Measurements from ENCODE around the gene CHI3L1.
A peak's percentile ranks its signal among the peaks of the same experiment; 100 is the strongest.

CHI3L1 gene

GRCh38 chr1:203172184-203173010, 14.1 kb downstream of the CHI3L1 start:
- Histone ChIP-seq H3K9me3 (ENCODE audit: control insufficient read depth, low read length) (no peaks in the 10 kb centered on the region), H3K79me2 (no peaks in the 10 kb centered on the region), H2AFZ (no peak overlapping the region), H3K4me1 (no peaks in the 10 kb centered on the region), H3K4me3 (ENCODE audit: low read depth, low read length) (no peak overlapping the region), H3K36me3 (ENCODE audit: control insufficient read depth, insufficient read depth, low read length) (no peaks in the 10 kb centered on the region), H3K27ac (no peak overlapping the region), H3K4me2 (ENCODE audit: low read length) (no peak overlapping the region), H3K9ac (no peak overlapping the region), H3K27me3 (ENCODE audit: control insufficient read depth, insufficient read depth, low read length) (no peaks in the 10 kb centered on the region)
- peak; percentile 70 for TF ChIP-seq CTCF (IDR thresholded peaks at IDR 0.05)

- TF ChIP-seq CTCF (IDR thresholded peaks at IDR 0.05): no peak
- H3K9ac ChIP-seq: no peak overlapping the region
- H3K4me1 ChIP-seq: no peaks in the 10 kb centered on the region
- no peaks in the 10 kb centered on the region for H3K27me3 ChIP-seq (ENCODE audit: control insufficient read depth, insufficient read depth, low read length)
- no peaks in the 10 kb centered on the region for H3K79me2 ChIP-seq
- H3K27ac ChIP-seq: no peak overlapping the region
- no peaks in the 10 kb centered on the region for H3K36me3 ChIP-seq (ENCODE audit: control insufficient read depth, insufficient read depth, low read length)
- no peaks in the 10 kb centered on the region for H3K9me3 ChIP-seq (ENCODE audit: control insufficient read depth, low read length)
- no peak overlapping the region for H3K4me3 ChIP-seq (ENCODE audit: low read depth, low read length)
- no peak overlapping the region for H2AFZ ChIP-seq
- H3K4me2 ChIP-seq (ENCODE audit: low read length): no peak overlapping the region
These were observed 14.9 kb downstream of the CHI3L1 start for GRCh38 chr1:203171341-203172183.

DNA sequence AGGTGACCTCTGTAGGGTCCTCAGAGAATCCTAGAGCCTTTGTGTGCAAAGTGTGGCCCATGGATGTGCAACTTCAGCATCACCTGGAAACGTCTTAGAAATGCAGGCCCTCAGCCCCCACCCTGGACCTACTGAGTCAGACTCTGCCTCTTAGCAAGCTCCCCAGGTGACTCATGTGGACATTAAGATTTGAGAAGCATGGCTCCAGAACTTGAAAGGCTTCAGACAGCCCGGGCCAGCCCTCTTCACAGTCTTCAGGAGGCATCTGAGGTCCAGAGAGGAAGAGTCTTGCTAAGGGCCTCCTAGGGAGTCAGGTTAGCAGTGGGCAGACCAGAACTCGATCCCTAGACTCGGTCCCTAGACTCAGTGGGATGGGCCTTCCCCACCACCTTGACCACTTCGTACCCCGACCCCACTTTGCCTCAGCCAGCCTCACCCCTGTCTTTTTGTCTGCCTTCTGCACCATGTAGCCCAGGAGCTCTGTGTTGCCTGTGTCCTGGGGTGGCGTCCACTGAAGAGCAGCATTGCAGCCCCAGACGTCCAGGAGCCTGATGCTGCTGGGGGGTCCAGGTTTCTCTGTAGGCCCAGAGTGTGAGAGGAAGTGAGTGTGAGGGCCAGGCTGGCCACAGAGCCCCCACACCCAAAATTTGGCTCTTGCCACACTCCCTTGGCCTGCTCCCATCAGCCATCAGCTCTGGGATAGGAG, 15.7 kb downstream of the CHI3L1 start:
- Histone ChIP-seq H3K4me2 (ENCODE audit: low read length) (no peak overlapping the region), H3K79me2 (no peaks in the 10 kb centered on the region), H3K27ac (no peak overlapping the region), H2AFZ (no peak overlapping the region), H3K9ac (no peak overlapping the region), H3K27me3 (ENCODE audit: control insufficient read depth, insufficient read depth, low read length) (no peaks in the 10 kb centered on the region), H3K4me3 (ENCODE audit: low read depth, low read length) (no peak overlapping the region), H3K36me3 (ENCODE audit: control insufficient read depth, insufficient read depth, low read length) (no peaks in the 10 kb centered on the region), H3K4me1 (peaks cover 3% of the 10 kb centered on the region), H3K9me3 (ENCODE audit: control insufficient read depth, low read length) (no peaks in the 10 kb centered on the region)
- TF ChIP-seq CTCF (IDR thresholded peaks at IDR 0.05): no peak

DNA sequence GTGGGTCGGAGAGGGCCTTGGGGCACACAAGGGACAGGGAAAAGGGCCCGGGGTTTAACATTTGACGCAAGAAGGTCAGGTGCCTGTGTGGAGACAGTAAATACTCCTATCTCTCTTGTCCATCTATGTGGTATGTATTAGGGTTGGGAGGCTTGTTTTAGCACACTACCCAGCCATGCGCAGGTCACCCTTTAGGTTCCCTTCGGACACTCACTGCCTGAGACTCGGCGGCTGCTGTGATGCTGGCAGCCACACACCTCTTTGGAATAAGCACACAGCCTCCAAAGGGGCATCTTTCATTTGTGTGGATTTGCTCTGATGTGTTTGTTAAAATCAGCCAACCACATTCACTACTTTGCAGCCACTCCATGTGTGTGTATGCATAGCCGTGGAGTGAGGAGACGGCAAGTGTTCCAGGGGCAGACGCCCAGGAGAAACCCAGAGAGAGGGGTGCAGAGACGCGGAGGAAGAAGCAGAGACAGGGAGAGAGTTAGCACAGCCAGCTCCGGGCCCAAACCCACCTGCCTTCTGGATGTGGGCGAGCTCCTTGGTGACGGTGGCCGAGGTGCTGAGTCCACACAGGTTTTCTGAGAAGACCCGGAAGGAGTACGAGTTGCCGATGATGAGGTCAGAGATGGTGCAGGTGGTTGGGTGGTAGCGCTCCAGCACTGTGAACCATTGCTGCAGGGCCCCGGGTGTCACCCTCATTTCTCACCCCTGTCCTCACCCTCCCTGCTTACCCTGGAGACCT, 16.6 kb downstream of the CHI3L1 start:
- no peak overlapping the region for H3K27ac ChIP-seq
- no peaks in the 10 kb centered on the region for H3K79me2 ChIP-seq
- no peak overlapping the region for H3K9ac ChIP-seq
- H2AFZ ChIP-seq: no peak overlapping the region
- no peak overlapping the region for H3K4me3 ChIP-seq (ENCODE audit: low read depth, low read length)
- H3K4me1 ChIP-seq: peaks cover 3% of the 10 kb centered on the region
- no peak for TF ChIP-seq CTCF (IDR thresholded peaks at IDR 0.05)
- H3K4me2 ChIP-seq (ENCODE audit: low read length): no peak overlapping the region
- no peaks in the 10 kb centered on the region for H3K27me3 ChIP-seq (ENCODE audit: control insufficient read depth, insufficient read depth, low read length)
- no peaks in the 10 kb centered on the region for H3K36me3 ChIP-seq (ENCODE audit: control insufficient read depth, insufficient read depth, low read length)
- H3K9me3 ChIP-seq (ENCODE audit: control insufficient read depth, low read length): no peaks in the 10 kb centered on the region
